ENCODE data around the gene KCNJ1. TPM values are rescaled to one million over a fixed set of nuclear protein-coding genes. Genes with fewer than 3 reads are reported as not detected.

Gene KCNJ1
- total RNA-seq, 4 donors from 2014 or later = 0.10 to 0.88 (median 0.42) TPM; not detected in 1

DNA sequence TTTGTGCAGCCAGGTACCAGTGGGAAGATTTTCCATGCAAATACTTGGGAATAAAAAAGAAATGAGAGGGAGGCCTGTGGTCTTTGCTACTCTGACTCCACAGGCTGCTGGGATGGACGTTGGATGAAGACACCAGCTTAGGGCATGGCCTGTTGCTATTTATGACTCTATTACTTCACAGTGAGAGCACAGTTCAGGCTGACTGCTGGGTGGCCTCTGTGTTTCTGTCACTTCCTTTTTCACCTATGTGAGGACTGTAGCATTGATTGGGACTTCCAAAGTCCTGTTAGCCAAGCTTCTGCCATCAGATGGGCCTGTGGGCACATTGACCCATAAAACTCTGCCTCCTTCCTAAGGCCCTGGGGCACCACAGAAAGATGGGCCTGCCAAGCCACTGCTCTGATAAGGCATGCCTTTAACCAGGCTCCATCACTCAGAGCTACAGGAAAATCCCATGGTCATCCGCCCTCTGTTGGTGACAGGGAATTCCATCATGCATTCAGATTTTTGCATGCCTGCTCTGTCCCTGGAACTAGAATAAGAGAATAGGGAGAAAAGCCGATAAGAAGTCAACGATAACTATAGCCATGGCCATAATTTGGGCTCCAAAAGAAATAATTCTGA lies 64.6 kb downstream of the KCNJ1 start:
- no peak for DNase-seq (ENCODE audit: low spot score in 2 of 2)
- H3K4me3 ChIP-seq (ENCODE audit: low read depth, poor library complexity, severe bottlenecking) = no peak overlapping the region
- 69 to 77% methylated on average over 4 of the region's 4 CpGs for WGBS, 2 donors
- TF ChIP-seq, protein P1, sequence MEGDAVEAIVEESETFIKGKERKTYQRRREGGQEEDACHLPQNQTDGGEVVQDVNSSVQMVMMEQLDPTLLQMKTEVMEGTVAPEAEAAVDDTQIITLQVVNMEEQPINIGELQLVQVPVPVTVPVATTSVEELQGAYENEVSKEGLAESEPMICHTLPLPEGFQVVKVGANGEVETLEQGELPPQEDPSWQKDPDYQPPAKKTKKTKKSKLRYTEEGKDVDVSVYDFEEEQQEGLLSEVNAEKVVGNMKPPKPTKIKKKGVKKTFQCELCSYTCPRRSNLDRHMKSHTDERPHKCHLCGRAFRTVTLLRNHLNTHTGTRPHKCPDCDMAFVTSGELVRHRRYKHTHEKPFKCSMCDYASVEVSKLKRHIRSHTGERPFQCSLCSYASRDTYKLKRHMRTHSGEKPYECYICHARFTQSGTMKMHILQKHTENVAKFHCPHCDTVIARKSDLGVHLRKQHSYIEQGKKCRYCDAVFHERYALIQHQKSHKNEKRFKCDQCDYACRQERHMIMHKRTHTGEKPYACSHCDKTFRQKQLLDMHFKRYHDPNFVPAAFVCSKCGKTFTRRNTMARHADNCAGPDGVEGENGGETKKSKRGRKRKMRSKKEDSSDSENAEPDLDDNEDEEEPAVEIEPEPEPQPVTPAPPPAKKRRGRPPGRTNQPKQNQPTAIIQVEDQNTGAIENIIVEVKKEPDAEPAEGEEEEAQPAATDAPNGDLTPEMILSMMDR (IDR thresholded peaks at IDR 0.05) = no peak
- TF ChIP-seq POLR2A (IDR thresholded peaks at IDR 0.05) = no peak
- intact Hi-C loops (cut with DNase I; ENCODE audit: low total_unique reads) = no loop called here

DNA sequence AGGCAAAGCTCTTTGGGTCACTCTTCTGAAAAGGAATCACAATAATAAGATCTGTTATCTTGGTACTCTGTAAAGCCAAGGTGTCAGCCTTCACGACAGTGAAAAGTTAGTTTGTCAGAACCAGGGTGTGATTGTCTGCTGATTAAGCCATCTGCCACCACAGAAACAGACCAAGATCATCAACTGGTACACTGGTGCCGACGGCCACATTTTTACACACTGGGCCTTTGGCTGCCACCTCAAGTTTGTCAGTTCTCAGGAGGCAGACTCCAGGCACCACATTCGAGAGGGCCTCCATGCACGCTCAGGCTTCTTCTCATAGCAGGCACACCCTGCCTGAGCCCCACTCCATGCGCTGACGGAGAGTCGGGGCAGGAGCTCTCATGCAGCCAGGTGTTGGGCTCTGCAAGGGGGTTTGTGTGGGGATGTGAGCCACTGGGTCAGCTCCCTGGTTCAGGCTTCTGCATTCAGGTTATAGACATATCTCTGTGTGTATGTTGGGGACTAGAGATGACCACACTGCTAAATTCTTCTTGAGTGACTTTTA lies 66.2 kb downstream of the KCNJ1 start:
- 89 to 93% methylated on average over 8 of the region's 8 CpGs for WGBS, 2 donors
- no peak for DNase-seq (ENCODE audit: low spot score in 2 of 2)
- H3K4me3 ChIP-seq (ENCODE audit: low read depth, poor library complexity, severe bottlenecking) = no peak overlapping the region
- no peak for TF ChIP-seq POLR2A (IDR thresholded peaks at IDR 0.05)
- TF ChIP-seq, protein P1 (IDR thresholded peaks at IDR 0.05) = no peak
- intact Hi-C loops (cut with DNase I; ENCODE audit: low total_unique reads) = no loop called here

DNA sequence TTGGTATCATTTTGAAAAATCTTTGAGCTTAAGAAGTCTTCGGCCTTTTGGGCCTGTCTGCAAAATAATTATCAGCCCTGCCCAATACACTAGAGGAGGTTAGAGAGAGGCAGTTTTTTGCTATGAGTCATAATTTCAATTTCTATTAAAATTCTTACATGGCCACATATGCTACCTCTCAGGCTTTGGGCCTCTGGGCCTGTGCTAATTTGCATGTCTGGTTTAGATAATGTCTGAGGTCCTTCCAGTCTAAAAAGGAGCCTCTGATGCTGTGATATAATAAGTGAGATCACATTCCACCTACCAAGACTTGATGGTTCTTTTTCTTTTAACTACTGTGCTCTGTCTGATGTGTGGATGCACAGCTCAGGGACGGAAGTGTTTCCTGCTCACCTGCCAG lies 70.8 kb downstream of the KCNJ1 start:
- TF ChIP-seq POLR2A (IDR thresholded peaks at IDR 0.05) = no peak
- TF ChIP-seq, protein P1 (IDR thresholded peaks at IDR 0.05) = no peak
- WGBS, 2 donors = 86 to 89% methylated on average over 2 of the region's 2 CpGs
- intact Hi-C loops (cut with DNase I; ENCODE audit: low total_unique reads) = no loop called here
- no peak overlapping the region for H3K4me3 ChIP-seq (ENCODE audit: low read depth, poor library complexity, severe bottlenecking)
- no peak for DNase-seq (ENCODE audit: low spot score in 2 of 2)

DNA sequence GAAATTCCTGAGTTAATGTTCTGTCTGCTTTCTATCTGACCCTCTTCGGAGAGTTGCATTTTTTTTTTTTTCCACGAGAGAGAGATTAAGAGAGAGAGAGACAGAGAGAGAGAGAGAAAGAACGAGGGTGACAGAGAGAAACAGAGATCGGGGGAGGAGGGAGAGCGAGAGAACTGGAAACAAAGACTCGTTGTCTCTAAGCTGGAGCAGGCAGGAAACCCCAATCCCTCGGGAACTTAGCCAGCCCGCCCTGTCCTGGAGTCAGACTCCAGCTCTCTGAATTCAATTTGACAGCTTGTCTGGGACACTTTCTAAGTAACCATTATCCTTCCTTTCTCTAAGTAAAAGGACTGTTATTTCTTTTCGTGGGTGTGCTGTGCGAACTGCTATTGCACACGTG lies 76.9 kb downstream of the KCNJ1 start:
- 25 to 37% methylated on average over 11 of the region's 11 CpGs for WGBS, 2 donors
- no peak for TF ChIP-seq POLR2A (IDR thresholded peaks at IDR 0.05)
- TF ChIP-seq, protein P1 (IDR thresholded peaks at IDR 0.05) = no peak
- intact Hi-C loops (cut with DNase I; ENCODE audit: low total_unique reads) = no loop called here
- no peak overlapping the region for H3K4me3 ChIP-seq (ENCODE audit: low read depth, poor library complexity, severe bottlenecking)
- DNase-seq (ENCODE audit: low spot score in 2 of 2) = no peak

DNA sequence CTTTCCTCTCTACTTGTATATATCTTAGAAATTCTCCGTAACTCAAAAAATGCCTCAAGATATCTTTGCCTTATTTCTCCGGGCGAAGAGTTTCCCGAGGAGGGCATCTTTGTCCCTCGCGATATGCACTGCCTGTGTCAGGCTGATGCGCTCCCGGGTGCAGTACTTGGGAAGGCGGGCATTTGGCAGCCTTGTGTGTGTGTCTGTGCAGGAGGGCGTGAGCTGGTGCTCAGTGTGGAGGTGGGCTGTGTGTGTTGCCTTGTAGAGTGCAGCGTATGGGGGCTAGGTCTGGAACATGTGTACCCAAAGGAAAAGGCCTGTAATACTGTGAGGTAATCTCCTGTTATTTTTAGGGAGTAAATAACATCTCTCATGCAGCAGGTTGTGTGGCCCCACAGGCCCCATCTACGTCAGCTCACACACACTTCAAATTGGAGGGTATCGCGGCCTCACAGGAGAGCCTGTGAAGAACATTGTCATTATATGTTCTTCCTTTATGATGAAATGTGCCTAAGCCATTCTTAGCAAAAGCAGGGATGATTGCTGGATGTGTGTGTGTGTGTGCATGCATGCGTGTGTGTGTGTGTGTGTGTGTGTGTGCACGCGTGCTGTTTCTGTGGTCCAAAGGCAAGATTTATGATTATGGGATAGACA lies 77.5 kb downstream of the KCNJ1 start:
- intact Hi-C loops (cut with DNase I; ENCODE audit: low total_unique reads) = no loop called here
- H3K4me3 ChIP-seq (ENCODE audit: low read depth, poor library complexity, severe bottlenecking) = no peak overlapping the region
- WGBS, 2 donors = 87 to 89% methylated on average over 17 of the region's 17 CpGs
- TF ChIP-seq, protein P1 (IDR thresholded peaks at IDR 0.05) = no peak
- no peak for TF ChIP-seq POLR2A (IDR thresholded peaks at IDR 0.05)
- no peak for DNase-seq (ENCODE audit: low spot score in 2 of 2)

Other genes with a start within 250 kb of the KCNJ1 start
- gene FLI1, start 173.2 kb downstream of the KCNJ1 start, total RNA-seq = 10 to 100 TPM in 1 of 4 donors, 1 to 10 TPM in 3; 3.8 to 16.5 (median 6.8) TPM
- 1 to 10 TPM in 1 of 4 donors, under 1 TPM in 2, not detected in 1; 0.15 to 1.0 (median 0.59) TPM for gene KCNJ5, start 24.1 kb upstream of the KCNJ1 start, total RNA-seq
- gene TP53AIP1, start 75.6 kb upstream of the KCNJ1 start, total RNA-seq = 10 to 100 TPM in 3 of 4 donors, 1 to 10 TPM in 1; 9.2 to 17.3 (median 16.2) TPM

All from lower leg skin (tissue), 4 donors.